ELF-1 (cell line): Measurements from ENCODE around the gene SLC4A8.
"Not testable (repeated sequence)": the region's sequence is repeated elsewhere in the genome, so short reads cannot be mapped to it uniquely, and the experiment has no call there.

ENCODE experiments used
- DNase-seq: peaks from one replicate; pipeline ENCODE4 v3.0.0-alpha.2; 2016; ENCODE audit warnings: low read depth, low spot score

The SLC4A8 gene

DNA sequence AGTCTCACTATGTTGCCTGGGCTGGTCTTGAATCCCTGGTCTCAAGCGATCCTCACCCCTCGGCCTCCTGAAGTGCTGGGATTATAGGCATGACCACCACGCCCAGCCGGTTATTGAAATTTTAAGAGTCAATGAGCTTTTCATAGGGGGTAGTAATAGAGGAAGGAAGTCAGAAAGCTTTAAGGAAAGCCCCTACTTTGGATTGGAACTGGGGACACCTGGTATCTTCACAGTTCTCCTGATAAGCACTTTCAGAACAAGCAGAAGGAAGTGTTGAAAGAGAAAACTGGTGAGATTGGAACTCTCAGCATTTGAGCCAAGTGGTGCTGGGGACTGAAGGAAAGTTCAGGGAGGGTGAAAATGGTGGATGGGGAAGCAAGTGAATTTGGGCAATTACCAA, 5.1 kb downstream of the SLC4A8 start:
- no peak for DNase-seq

DNA sequence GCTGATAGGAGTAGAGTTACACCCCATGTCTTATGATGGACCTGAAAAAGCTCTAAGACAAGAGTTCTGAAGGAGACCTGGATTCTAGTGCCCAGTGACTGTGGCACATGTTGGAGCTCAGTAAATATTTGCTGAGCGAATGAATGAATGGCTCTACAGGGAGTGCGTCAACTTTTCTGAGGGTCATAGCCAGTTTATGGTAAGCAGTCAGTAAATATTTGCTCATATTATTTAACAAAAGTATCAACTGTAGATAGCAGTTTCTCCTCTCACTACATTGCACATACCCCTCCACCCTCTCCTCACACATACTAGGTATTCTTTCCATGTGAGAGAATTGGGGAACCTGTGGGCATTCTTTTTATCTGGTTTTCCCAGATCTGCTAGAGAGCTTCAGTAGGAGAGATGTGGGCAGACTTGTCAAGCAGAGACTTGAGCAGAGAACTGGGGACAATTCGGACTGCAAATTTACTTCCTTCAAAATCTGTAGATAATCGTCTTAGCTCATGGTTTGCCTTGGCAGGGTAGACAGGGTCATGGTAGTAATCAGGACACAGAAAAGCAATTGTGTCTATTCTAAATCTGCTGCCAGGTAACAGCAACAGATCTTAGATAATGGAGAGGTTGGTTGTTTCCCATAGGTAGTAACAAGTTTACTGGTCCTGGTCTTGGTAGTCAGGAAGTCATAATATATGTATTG, 5.7 kb downstream of the SLC4A8 start:
- no peak for DNase-seq

DNA sequence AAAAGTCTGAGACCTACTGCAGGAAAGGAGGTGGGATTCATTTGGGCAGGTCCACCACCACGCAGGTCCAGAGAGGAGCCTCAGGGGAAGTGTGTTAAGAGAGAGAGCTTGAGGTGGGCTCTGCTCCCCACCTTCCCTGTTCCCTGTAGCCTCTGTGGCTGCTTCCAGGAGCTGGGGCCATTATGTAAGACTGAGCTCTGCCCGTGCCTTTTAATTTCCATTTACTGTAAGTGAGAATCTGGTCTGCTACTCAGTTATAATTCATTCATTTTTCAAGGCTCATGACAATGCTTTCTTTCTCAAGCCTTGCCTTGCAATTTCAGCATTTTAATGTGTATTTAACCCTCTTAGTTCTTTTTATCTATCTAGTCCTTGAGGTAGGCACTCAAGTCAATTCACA, 8.3 kb downstream of the SLC4A8 start:
- no peak for DNase-seq

DNA sequence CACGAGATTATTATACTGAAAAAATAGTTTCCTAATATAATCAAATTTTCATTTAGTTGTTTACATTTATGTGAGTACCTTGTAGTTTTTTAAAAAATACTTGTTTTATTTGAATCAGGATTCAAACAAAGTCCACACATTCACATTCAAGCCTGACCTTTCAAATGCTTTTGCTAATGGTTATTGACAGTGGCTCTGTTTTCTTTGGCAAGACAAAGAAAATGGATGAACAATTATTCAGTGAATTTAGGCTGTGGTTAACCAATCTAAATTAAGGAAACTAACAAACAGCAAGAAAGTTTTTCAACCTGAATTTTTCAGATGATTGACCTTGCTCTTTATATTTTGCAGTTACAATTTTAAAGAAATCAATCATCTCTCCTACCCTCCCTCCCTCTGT, 9.7 kb downstream of the SLC4A8 start:
- no peak for DNase-seq

- no peak for DNase-seq
Measured at GRCh38 chr12:51437431-51437830, 12.8 kb downstream of the SLC4A8 start.

DNA sequence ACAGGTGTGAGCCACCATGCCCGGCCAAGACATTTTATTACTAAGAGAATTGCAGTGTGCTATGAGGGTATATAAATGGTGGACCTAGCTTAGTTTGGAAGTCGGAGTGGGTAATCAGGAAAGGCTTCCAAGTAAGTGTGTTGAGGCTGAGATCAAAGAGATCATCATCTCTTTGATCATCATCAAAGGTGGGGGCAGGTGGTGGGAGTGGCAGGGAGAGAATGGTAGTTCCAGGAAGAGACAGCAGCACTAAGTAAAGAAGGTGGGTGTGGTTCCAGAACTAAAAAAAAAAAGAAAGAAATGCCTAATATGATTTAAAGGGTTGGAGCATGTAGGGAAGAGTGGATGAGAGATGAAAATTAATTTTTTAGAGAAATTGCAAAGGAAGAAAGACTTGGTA, 14.7 kb downstream of the SLC4A8 start:
- no peak for DNase-seq

GRCh38 chr12:51441583-51441982, 17.0 kb downstream of the SLC4A8 start:
- no peak for DNase-seq

DNA sequence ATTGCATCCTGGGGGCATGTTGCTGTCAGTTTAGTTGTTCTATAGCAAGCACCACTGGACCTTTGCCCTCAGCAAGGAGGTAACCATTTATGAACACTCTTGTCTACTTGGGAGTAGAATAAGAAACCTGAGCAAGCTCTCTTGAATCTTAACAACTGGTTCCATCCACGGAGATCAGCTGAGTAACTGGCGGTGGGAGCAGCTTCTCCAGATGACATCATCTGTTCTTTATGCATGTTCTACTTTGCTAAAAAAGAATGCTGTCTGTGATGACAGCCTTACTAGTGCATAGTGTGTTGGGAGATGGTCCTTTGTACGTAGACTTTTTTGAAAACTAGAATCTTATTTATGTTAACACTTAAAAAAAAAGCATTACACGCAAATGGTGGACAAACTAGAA, 17.7 kb downstream of the SLC4A8 start:
- DNase-seq: no peak

DNA sequence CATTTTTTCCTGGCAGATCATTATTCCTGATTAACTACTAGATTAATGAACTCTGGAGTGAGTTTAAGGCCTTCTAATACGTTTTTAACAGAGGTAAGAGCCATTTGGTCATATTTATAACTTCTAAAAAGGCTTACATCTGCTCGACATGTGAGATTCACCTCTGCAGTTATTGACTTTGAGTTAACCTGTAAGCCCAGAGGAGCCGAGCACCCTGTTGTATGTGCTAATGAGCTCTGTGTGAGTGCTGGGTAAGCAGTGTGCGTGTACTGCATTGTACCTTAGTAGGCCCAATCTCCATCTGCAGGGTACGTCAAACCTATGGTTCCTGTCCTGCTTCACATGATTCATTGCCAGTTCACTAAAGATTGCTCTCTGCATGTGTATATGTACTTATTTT, 18.9 kb downstream of the SLC4A8 start:
- no peak for DNase-seq

DNA sequence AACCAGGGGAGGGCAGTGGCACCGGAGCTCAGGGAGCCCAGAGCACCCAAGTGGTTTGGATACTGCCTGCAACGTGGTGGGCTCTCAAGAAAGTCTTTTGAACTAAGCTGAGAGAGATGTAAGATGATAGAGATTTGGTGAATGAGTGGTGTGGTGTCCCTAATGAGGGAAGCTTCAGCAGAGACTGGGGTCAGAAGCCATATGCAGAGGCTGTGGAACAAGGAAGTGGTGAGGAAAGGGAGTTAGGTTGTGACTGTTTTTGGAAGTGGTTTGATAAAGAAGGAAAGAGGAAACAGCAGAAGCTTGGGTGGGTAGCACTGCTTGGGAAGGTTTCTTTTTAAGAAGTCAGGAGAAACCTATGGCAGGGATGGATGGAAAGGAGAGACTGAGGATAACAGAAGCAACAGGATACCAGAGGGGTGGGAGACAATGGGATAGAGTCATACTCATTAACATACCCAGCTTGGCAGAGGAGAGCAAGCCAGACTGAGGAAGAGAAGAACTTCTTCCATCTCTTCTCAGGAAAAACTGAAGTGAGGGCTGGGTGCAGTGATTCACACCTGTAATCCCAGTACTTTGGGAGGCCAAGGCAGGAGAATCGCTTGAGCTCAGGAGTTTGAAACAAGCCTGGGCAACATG, 24.1 kb downstream of the SLC4A8 start:
- DNase-seq: no peak

- peak; percentile 40 for DNase-seq
Measured at GRCh38 chr12:51449580-51450246, 25.1 kb downstream of the SLC4A8 start.

DNA sequence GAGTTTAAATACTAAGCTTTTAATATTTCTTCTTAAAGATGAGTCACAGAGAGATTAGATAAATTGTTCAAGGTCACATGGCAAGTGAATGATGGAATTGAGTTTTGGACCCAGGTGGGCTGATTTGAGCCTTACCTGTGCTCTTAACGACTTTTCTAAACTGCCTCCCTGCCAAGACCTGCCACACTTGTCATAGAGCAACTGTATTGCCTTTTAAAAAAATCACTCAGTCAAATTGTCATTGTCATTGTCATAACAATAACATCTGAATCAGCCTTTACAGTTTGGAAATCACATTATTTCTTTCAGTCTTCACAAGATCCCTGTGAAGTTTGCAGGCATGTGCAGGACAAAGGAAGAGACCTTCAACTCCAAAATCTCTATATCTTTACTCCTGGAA, 25.7 kb downstream of the SLC4A8 start:
- DNase-seq: no peak

- DNase-seq: peak; percentile 72
Measured at GRCh38 chr12:51450806-51451205, 26.2 kb downstream of the SLC4A8 start.

- DNase-seq: peak; percentile 26
Measured at GRCh38 chr12:51454016-51454415, 29.4 kb downstream of the SLC4A8 start.

- not testable (repeated sequence) for DNase-seq
Measured at GRCh38 chr12:51455050-51455449, 30.4 kb downstream of the SLC4A8 start.

DNA sequence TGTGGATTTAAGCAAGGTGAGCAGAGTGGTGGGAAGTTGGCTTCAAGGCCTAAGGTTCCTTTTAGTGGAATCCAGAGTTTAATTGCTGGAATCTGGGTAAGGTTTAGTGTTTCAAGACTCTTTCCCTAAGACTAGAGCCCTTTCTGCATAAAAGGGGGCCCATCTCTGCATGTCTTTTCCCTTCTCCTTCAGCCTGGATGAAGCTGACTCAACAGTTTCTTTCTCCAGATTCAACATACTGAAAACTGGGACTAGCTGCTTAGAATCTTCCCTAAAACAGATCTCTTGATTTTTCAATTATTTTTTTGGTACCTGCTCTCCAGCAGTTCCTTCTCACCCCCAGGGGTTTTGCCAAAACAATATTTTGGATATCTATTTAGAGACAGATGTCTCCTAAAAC, 34.0 kb downstream of the SLC4A8 start:
- DNase-seq: no peak

GRCh38 chr12:51460519-51460918, 35.9 kb downstream of the SLC4A8 start:
- DNase-seq: no peak

DNA sequence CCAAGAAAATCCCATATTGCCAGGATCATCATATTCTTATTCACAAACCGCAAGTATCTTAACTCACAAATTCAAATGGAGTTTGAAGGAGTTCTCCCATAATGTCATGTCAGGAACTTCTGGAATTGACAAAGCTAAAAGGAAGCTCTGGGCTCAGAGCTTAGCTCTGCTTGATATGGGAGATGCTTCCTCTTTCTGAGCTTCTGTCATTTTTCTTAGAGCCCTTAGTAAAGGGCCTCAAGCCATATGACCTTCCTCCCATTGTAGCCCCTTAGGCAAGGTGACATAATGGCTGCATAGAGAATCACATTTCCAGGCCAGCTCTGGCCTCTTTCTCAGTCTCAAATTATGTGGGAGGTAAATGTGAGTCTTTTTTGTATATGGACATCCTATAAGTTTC, 40.9 kb downstream of the SLC4A8 start:
- no peak for DNase-seq

DNA sequence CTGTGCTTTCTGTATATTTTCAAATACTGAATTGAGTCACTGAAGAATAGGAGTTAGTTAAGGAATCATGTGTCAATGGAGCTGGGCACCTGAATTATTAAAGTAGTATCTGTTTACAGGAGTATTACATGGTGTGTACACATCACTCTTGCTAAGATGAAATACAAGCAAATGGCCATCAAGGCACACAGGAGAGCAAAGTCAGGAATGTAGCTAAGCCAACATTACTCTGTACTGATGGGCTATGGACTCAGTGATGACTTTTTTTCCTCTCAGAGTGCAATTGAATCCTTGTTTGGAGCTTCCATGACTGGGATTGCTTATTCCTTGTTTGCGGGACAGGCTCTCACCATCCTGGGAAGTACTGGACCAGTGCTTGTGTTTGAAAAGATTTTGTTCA, 45.5 kb downstream of the SLC4A8 start:
- no peak for DNase-seq

GRCh38 chr12:51471111-51471864, 46.7 kb downstream of the SLC4A8 start:
- DNase-seq: no peak

DNA sequence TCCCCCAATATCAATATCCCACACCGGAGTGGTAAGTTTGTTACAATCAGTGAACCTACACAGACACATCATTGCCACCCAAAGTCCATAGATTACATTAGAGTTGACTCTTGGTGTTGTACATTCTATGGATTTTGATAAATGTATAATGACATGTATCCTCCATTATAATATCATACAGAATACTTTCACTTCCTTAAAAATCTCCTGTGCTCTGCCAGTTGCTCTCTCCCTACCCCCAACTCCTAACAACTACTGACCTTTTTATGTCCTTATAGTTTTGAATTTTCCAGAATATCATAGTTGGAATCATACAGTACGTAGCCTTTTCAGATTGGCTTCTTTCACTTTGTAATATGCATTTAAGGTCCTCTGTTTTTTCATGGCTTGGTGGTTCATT, 48.4 kb downstream of the SLC4A8 start:
- no peak for DNase-seq

DNA sequence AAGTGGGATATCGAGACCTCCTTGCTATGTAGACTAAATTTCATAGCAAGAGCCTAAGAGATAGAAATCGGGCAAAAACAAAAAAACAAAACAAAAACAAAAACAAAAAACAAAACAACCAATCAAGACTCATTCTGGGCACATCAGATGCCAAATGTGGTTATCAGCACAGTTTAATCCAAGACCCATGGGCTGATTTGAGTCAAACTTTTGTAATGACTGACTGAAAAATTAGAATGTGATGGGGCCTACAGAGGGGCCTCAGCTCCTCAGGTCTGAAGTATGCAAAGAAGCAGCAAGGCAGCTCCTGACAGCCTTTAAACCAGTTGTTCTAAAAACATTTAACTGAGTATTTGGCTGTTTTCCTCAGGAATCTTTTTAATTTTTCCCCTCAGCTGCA, 49.3 kb downstream of the SLC4A8 start:
- DNase-seq: no peak
